NCI-H345 treated with DMSO at 0.1 percent for 48 hours (cell line): Measurements from ENCODE around the gene PCDHGB5.

ENCODE experiments used
- DNase-seq: peaks from one replicate; lab custom pipeline; 2025; ENCODE audit not compliant: unreplicated experiment; lab: John Stamatoyannopoulos, UW

PCDHGB5 gene

DNA sequence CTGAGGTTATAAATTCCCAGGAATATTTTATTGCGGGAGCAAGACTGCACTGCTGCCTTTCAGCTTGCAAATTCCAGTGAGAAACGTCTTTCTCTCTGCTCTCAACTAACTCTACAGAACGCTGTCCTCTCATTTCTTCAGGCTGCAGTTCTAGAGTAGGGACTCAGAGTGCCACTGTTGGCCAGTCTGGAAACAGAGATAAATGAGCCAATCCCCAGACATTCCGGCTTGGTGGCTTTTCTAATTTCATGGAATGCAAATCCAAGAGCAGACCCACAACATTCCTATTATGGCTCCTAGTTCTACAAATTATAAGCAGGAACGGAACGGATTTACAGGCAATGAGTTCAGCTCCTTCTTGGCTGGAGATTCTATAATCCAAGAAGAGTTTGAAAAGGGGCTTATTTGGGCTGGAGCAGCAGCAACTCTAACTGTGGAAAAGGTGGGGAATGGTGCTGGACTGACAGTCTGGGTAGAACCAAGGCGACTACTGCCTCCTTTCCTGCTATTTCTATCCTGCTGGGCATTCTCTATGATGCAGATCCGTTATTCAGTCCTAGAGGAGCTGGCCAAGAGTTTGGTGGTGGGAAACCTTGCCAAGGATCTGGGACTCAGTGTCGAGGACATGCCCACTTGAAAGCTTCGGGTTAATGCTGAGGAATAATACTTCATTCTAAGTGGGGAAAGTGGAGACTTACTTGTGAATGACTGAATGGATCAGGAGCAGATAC lies 41.8 kb downstream of the PCDHGB5 start:
- DNase-seq = no peak

DNA sequence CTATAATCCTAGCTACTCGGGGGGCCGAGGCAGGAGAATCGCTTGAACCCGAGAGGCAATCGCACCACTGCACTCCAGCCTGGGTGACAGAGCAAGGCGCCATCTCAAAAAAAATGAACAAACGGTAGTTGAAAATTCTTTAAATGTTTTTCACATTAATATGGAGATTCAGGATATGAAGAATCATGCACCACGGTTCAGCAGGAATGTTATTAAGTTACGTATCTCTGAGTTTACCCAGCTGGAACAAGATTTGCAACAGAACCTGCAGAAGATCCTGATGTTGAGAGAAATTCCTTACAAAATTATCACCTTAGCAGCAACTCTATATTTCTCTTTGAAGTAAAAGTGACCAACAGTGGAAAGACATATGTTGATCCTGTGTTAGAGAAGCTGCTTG lies 42.6 kb downstream of the PCDHGB5 start:
- DNase-seq = no peak

DNA sequence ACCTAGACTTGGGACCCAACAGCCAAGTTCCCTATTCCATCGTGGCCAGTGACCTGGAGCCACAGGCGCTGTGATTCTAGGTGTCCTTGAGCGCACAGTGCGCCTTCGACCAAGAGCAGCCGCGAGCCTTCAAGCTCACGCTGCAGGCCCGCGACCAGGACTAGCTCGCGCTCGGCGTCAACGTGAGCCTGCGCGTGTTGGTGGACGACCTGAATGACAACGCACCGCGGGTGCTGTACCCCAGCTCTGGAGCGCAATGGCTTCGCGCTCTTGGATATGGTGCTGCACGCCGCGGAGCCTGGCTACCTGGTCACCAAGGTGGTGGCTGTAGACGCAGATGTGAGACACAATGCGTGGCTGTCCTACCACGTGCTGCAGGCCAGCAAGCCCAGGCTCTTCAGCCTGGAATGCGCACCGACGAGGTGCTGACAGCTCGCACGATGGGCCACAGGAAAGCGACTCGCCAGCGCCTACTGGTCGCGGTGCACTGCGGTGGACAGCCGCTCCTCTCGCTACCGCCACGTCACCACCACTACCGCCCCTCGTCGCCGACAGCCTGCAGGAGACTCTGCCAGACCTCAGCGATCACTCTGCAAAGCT lies 43.9 kb downstream of the PCDHGB5 start:
- no peak for DNase-seq
